Transverse colon (tissue), 4 donors: Measurements from ENCODE around the gene PITPNM1. TPM values are rescaled to one million over a fixed set of nuclear protein-coding genes. Genes with fewer than 3 reads are reported as not detected.

Source experiments
- DNase-seq: peaks from one replicate; pipeline ENCODE4 v3.0.0-alpha.2; 2019
- H3K27ac ChIP-seq, 4 donors: fragments of 200-600 bp; sonication (generic); 2 replicates each; pipeline ENCODE4 v1.5.1; 2016 to 2018; ENCODE audit warnings: inconsistent platforms in 4 of 4
- H3K27me3 ChIP-seq: fragments of 200-600 bp; sonication (generic); 2 replicates; pipeline ENCODE4 v1.5.1; 2017; ENCODE audit warnings: inconsistent platforms
- H3K36me3 ChIP-seq, 4 donors: fragments of 200-600 bp; sonication (generic); 2 replicates each; pipeline ENCODE4 v1.5.1; 2017 to 2019; ENCODE audit warnings: inconsistent platforms in 4 of 4
- H3K4me1 ChIP-seq, 4 donors: fragments of 200-600 bp; sonication (generic); 2 replicates each; pipeline ENCODE4 v1.5.1; 2017 to 2020; ENCODE audit warnings: inconsistent platforms in 4 of 4
- H3K4me3 ChIP-seq, 4 donors: fragments of 200-600 bp; sonication (generic); 1 replicate in 1 of 4; 2 replicates in 3 of 4; pipeline versions ENCODE4 v1.5.1 to v1.6.1; 2017 to 2019; ENCODE audit warnings: inconsistent platforms in 4 of 4
- H3K9me3 ChIP-seq, 2 donors: fragments of 200-600 bp; sonication (generic); 2 replicates each; pipeline ENCODE4 v1.5.1; 2017 to 2019; ENCODE audit warnings: inconsistent platforms in 2 of 2
- CTCF ChIP-seq, 5 experiments: fragments of 200-600 bp in 3 of 5; fragments of 450-650 bp in 2 of 5; sonication (generic) in 3 of 5; IDR thresholded peaks; 1 replicate in 2 of 5; 2 replicates in 3 of 5; pipeline ENCODE4 v1.5.1; 2016 to 2017; ENCODE audit warnings: antibody characterized with exemption in 5 of 5, inconsistent platforms in 3 of 5, mild to moderate bottlenecking in 2 of 5, moderate library complexity in 1 of 5
- EP300 ChIP-seq: sonication (generic); formaldehyde crosslinking; IDR thresholded peaks from one replicate; pipeline ENCODE4 v1.6.1; 2017; ENCODE audit warnings: antibody characterized with exemption, low read depth
- POLR2A ChIP-seq: fragments of 450-650 bp; IDR thresholded peaks from one replicate; pipeline ENCODE4 v1.6.1; 2016; ENCODE audit warnings: antibody characterized with exemption, mild to moderate bottlenecking, moderate library complexity
- POLR2AphosphoS5 ChIP-seq, 3 donors: sonication (generic); formaldehyde crosslinking; IDR thresholded peaks; one replicate each; pipeline ENCODE4 v1.6.1; 2016; ENCODE audit warnings: antibody characterized with exemption in 3 of 3
- WGBS, 2 donors: methylation state at CpG; one replicate each; pipeline ENCODE4 v1.1.5; 2018; ENCODE audit warnings: low coverage in 1 of 2; 5-methylcytosine and 5-hydroxymethylcytosine counted together
- in situ Hi-C, 4 donors: fragments of 200-750 bp; cut with MboI; loops; one replicate each; pipeline versions ENCODE4 v1.15.0 to v1.15.1; 2017; ENCODE audit warnings: low sequenced_read_pairs in 3 of 4, low pct_ligation_motif_present in 1 of 4, low pct_unique_long_range_greater_than_20kb in 1 of 4
- intact Hi-C: fragments of 100-400 bp; cut with DNase I; formaldehyde crosslinking; loops from one replicate; pipeline ENCODE4 v1.15.1; 2023; ENCODE audit warnings: low total_unique reads
- total RNA-seq, 4 donors: library from RNA; depleted of rRNA; stranded (reverse); fragments of >200 nt; gene quantifications; one replicate each; pipeline ENCODE4 v1.1.0, GENCODE V29; 2016

PITPNM1 gene
- total RNA-seq, 4 donors from 2014 or later = 23.5 to 451 (median 60.8) TPM

- Histone ChIP-seq H3K27ac (peak overlapping the region; percentile 80 to 87 (median 82)), H3K9me3 (no peaks in the 10 kb centered on the region), H3K4me1 (peaks cover 9 to 25% (median 17%) of the 10 kb centered on the region in 4 donors), H3K36me3 (no peaks in the 10 kb centered on the region), H3K4me3 (no peak overlapping the region), H3K27me3 (no peaks in the 10 kb centered on the region)
- intact Hi-C loops (no loop called here), in situ Hi-C loops (no loop called here)
- DNase-seq = peak; percentile 85
- TF ChIP-seq EP300 (no peak), POLR2A (peak; percentile 22), CTCF (IDR thresholded peaks at IDR 0.05) (peak in 3 of 5 experiments; percentile 25 to 53 (median 34)), POLR2AphosphoS5 (IDR thresholded peaks at IDR 0.05) (no peak)
- 41% methylated on average over 8 of the region's 8 CpGs; no CpG with 5 or more reads in 1 of the 2 donors for WGBS, 2 donors
These were observed 40.1 kb upstream of the PITPNM1 start for GRCh38 chr11:67545280-67545679.

DNA sequence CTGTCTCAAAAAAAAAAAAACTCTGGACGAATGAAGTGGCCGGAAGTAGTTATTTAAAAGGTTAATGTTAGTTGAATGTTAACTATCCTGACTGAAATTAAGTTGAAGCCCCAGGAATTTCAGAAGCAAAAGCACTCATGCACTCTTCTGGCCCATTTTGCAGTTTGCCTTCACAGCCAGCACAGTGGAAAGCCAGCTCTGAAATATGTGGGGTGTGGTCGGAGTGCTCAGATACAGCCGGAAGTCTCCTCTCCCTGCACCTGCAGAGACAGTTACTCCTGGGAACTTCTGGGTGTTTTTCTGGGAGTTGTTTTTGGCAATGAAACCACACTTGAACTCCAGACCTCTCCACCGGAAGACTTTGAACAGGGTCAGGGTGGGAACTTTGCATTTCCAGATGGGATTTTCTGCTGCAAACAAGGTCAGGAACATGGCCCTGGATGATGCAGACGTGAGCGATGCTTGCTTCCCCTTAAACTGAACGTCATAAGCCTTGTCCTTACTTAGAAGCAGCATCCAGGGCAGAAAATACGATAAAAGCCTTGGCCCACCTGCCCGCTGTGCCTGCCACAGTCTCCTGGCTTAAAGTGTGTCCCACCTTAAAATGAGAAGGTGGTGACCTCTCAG lies 39.6 kb upstream of the PITPNM1 start:
- peak; percentile 64 for DNase-seq
- TF ChIP-seq CTCF (IDR thresholded peaks at IDR 0.05) (no peak), POLR2AphosphoS5 (IDR thresholded peaks at IDR 0.05) (peak in 2 of 3 donors; percentile 6 to 41)
- Histone ChIP-seq H3K36me3 (no peaks in the 10 kb centered on the region), H3K27ac (peak overlapping the region; percentile 80 to 87 (median 82)), H3K4me3 (no peak overlapping the region), H3K27me3 (no peaks in the 10 kb centered on the region), H3K9me3 (no peaks in the 10 kb centered on the region), H3K4me1 (peaks cover 9 to 25% (median 17%) of the 10 kb centered on the region in 4 donors)
- intact Hi-C loops = no loop called here
- in situ Hi-C loops = no loop called here
- WGBS, 2 donors = 40 to 44% methylated on average over 1 to 10 of the region's 10 CpGs

- intact Hi-C loops (no loop called here), in situ Hi-C loops (no loop called here)
- Histone ChIP-seq H3K4me1 (peaks cover 9 to 29% (median 17%) of the 10 kb centered on the region in 4 donors), H3K9me3 (no peaks in the 10 kb centered on the region), H3K27me3 (no peaks in the 10 kb centered on the region), H3K4me3 (no peak overlapping the region), H3K36me3 (no peaks in the 10 kb centered on the region), H3K27ac (peak overlapping the region; percentile 80 to 87 (median 82))
- DNase-seq = no peak
- 64% methylated on average over 2 of the region's 2 CpGs; no CpG with 5 or more reads in 1 of the 2 donors for WGBS, 2 donors
- TF ChIP-seq POLR2A (no peak), POLR2AphosphoS5 (IDR thresholded peaks at IDR 0.05) (no peak), CTCF (IDR thresholded peaks at IDR 0.05) (no peak), EP300 (no peak)
These were observed 38.4 kb upstream of the PITPNM1 start for GRCh38 chr11:67543585-67543984.

DNA sequence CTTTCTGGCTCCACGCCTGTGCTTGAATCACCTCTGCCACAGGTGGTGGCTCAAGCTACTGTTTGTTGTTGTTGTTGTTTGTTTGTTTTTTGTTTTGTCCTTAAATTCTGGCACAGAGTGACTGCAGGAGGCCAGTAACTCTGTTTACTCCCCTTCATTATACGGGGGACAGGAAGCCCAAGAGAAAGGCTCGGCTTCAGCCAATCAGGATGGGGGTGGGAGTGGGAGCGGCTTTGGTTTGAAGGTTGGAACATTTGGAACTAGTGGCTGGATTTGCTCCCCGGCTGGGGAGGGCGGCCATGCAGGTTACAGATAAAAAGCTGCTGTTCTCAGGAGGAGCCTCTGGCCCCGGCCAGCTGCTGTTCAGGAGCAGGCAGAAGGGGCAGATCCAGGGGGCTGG lies 37.8 kb upstream of the PITPNM1 start:
- WGBS, 2 donors = 58 to 80% methylated on average over 2 to 6 of the region's 7 CpGs
- intact Hi-C loops = no loop called here

More for the DNA sequence above, 37.8 kb upstream of the PITPNM1 start:
- no peak for DNase-seq
- in situ Hi-C loops = no loop called here
- no peaks in the 10 kb centered on the region for H3K27me3 ChIP-seq
- H3K9me3 ChIP-seq = no peaks in the 10 kb centered on the region
- no peak overlapping the region for H3K4me3 ChIP-seq
- peak overlapping the region in 3 of 4 donors; percentile 80 to 87 (median 80) for H3K27ac ChIP-seq
- TF ChIP-seq POLR2AphosphoS5 (IDR thresholded peaks at IDR 0.05) = no peak
- TF ChIP-seq POLR2A = no peak
- no peak for TF ChIP-seq EP300
- TF ChIP-seq CTCF (IDR thresholded peaks at IDR 0.05) = no peak
- H3K36me3 ChIP-seq = no peaks in the 10 kb centered on the region
- H3K4me1 ChIP-seq = peaks cover 9 to 29% (median 17%) of the 10 kb centered on the region in 4 donors
